CD4-positive, alpha-beta memory T cell (primary cell): ENCODE measurements around the gene FIZ1. TPM values are rescaled to one million over a fixed set of nuclear protein-coding genes. Genes with fewer than 3 reads are reported as not detected.

Experiments used
- CTCF ChIA-PET: fragments of 350-600 bp; sonication (Branson Sonifier 250); formaldehyde crosslinking; loops from one replicate; lab custom pipeline; 2021; ENCODE audit warnings: inconsistent platforms; ENCODE audit not compliant: partially characterized antibody; lab: Charles Lee
- POLR2A ChIA-PET: fragments of 350-600 bp; sonication (Branson Sonifier 250); formaldehyde crosslinking; loops from one replicate; lab custom pipeline; 2021; ENCODE audit not compliant: partially characterized antibody; lab: Charles Lee
- DNase-seq, 5 donors: peaks; one replicate each; pipeline versions ENCODE4 v3.0.0 to v3.0.0-alpha.2; 2020 to 2022; ENCODE audit warnings: mixed read lengths in 1 of 5
- H3K27ac ChIP-seq: one replicate; pipeline ENCODE4 v1.7.0; 2013; ENCODE audit warnings: low read depth, low read length
- H3K27me3 ChIP-seq: 2 replicates; pipeline ENCODE4 v1.7.0; 2013; ENCODE audit warnings: mild to moderate bottlenecking, low read length, moderate library complexity; ENCODE audit not compliant: insufficient read depth
- H3K36me3 ChIP-seq: 2 replicates; pipeline ENCODE4 v1.7.0; 2013; ENCODE audit warnings: mild to moderate bottlenecking, low read length, moderate library complexity; ENCODE audit not compliant: insufficient read depth
- H3K4me1 ChIP-seq: 2 replicates; pipeline ENCODE4 v1.7.0; 2013; ENCODE audit warnings: mild to moderate bottlenecking, low read length, moderate library complexity; ENCODE audit not compliant: insufficient read depth
- H3K4me3 ChIP-seq, 2 donors: one replicate each; pipeline ENCODE4 v1.7.0; 2013; ENCODE audit warnings: low read length in 2 of 2, mild to moderate bottlenecking in 1 of 2
- H3K9me3 ChIP-seq, 2 donors: one replicate each; pipeline ENCODE4 v1.7.0; 2013; ENCODE audit warnings: low read length in 2 of 2, control low read depth in 1 of 2; ENCODE audit not compliant: control insufficient read depth in 1 of 2
- H3K27ac Mint-ChIP-seq, 7 donors: one replicate each; pipeline ENCODE4 v1.8.0; 2020 to 2021; ENCODE audit warnings: mixed read lengths in 7 of 7, mild to moderate bottlenecking in 6 of 7, inconsistent platforms in 3 of 7, moderate library complexity in 3 of 7
- H3K27me3 Mint-ChIP-seq, 2 donors: one replicate each; pipeline ENCODE4 v1.8.0; 2020 to 2021; ENCODE audit warnings: mixed read lengths in 2 of 2
- H3K36me3 Mint-ChIP-seq, 2 donors: one replicate each; pipeline ENCODE4 v1.8.0; 2020 to 2021; ENCODE audit warnings: mixed read lengths in 2 of 2, inconsistent platforms in 1 of 2, mild to moderate bottlenecking in 1 of 2
- H3K4me1 Mint-ChIP-seq, 4 donors: one replicate each; pipeline ENCODE4 v1.8.0; 2020 to 2021; ENCODE audit warnings: mixed read lengths in 4 of 4, mild to moderate bottlenecking in 1 of 4
- H3K4me3 Mint-ChIP-seq, 8 donors: one replicate each; pipeline ENCODE4 v1.8.0; 2020 to 2021; ENCODE audit warnings: mixed read lengths in 8 of 8, mild to moderate bottlenecking in 7 of 8, moderate library complexity in 6 of 8, inconsistent platforms in 3 of 8
- H3K9me3 Mint-ChIP-seq, 8 donors: one replicate each; pipeline ENCODE4 v1.8.0; 2020 to 2021; ENCODE audit warnings: mixed read lengths in 8 of 8, mild to moderate bottlenecking in 5 of 8, inconsistent platforms in 3 of 8, moderate library complexity in 1 of 8
- intact Hi-C: fragments of 100-400 bp; cut with micrococcal nuclease; formaldehyde crosslinking; loops from one replicate; pipeline ENCODE4 v1.15.1; 2023
- polyA plus RNA-seq, 2 donors: library from polyadenylated mRNA; unstranded; fragments of 300-500 nt; fragmentation: Illumina TruSeq; gene quantifications; one replicate each; pipeline ENCODE4 v1.2.3, GENCODE V29; 2021
- total RNA-seq, 2 experiments: library from RNA; stranded (reverse); gene quantifications; one replicate each; pipeline ENCODE4 v1.2.3, GENCODE V29; 2021

FIZ1 gene
- total and polyA plus RNA-seq, 4 experiments from 2014 or later, result 0.99 to 26.4 (median 13.1) TPM

DNA sequence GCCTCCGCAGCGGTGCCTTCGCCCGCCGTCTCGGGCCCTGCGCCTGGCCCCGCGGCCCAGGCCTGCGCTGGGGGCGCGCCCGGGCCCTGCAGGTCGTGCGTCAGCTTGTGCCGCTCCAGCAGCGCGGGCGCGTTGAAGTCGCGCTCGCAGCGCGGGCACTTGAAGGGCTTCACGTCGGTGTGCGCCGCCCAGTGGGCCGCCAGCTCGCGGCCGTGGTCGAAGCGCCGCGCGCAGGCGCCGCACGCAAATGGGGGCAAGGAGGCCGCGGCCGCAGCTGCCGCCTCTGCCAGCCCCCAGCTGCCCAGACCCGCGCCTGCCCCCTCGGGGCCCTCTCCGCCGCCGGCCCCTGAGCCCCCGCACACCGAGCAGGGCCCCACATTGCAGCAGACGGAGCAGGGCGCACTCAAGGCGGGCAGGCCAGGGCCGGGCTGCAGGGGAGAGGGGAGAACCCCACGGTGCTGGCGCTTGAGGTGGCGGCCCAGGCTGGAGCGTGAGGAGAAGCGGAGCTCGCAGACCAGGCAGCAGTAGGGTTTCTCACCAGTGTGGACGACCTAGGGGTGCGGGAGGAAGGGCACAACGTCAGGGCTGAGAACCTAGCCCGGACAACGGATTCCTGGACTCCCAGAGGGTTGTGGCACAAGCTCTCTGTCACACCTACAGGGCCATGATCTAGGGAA, 6.1 kb downstream of the FIZ1 start:
- no peak overlapping the region for H3K27ac Mint-ChIP-seq
- H3K4me1 ChIP-seq, result peaks cover 2% of the 10 kb centered on the region
- H3K36me3 Mint-ChIP-seq, result peaks cover 26 to 39% of the 10 kb centered on the region in 2 donors
- ChIA-PET CTCF (interaction anchor here (0.5 to 0.7 kb wide), 2 partner anchors 45 to 89 kb away, joined by 3 read pairs; no protein-coding TSS in a partner anchor), POLR2A (interaction anchor here (0.7 kb wide), 1 partner anchor 11 kb away, joined by 4 read pairs; no protein-coding TSS in a partner anchor)
- no peaks in the 10 kb centered on the region for H3K27me3 ChIP-seq
- H3K9me3 ChIP-seq, result no peaks in the 10 kb centered on the region
- no peak overlapping the region for H3K4me3 Mint-ChIP-seq
- intact Hi-C loops, result no loop called here
- no peaks in the 10 kb centered on the region for H3K27me3 Mint-ChIP-seq
- H3K4me1 Mint-ChIP-seq, result peaks cover 3 to 12% (median 8%) of the 10 kb centered on the region in 4 donors
- H3K9me3 Mint-ChIP-seq, result no peaks in the 10 kb centered on the region
- no peak for DNase-seq
- peaks cover 8% of the 10 kb centered on the region for H3K36me3 ChIP-seq
- no peak overlapping the region for H3K4me3 ChIP-seq
- H3K27ac ChIP-seq, result no peak overlapping the region

GRCh38 chr19:55592391-55593090, 6.8 kb downstream of the FIZ1 start:
- CTCF ChIA-PET, result no interaction called here
- H3K4me1 Mint-ChIP-seq, result peaks cover 3 to 14% (median 11%) of the 10 kb centered on the region in 4 donors
- no peak overlapping the region for H3K27ac Mint-ChIP-seq
- peaks cover 9% of the 10 kb centered on the region for H3K4me1 ChIP-seq
- no peak overlapping the region for H3K27ac ChIP-seq
- no peaks in the 10 kb centered on the region for H3K27me3 ChIP-seq
- H3K9me3 ChIP-seq, result no peaks in the 10 kb centered on the region
- intact Hi-C loops, result no loop called here
- H3K36me3 Mint-ChIP-seq, result peaks cover 26 to 35% of the 10 kb centered on the region in 2 donors
- no peak overlapping the region for H3K4me3 Mint-ChIP-seq
- DNase-seq, result no peak
- H3K9me3 Mint-ChIP-seq, result no peaks in the 10 kb centered on the region
- POLR2A ChIA-PET, result no interaction called here
- no peaks in the 10 kb centered on the region for H3K27me3 Mint-ChIP-seq
- peaks cover 8% of the 10 kb centered on the region for H3K36me3 ChIP-seq
- no peak overlapping the region for H3K4me3 ChIP-seq

DNA sequence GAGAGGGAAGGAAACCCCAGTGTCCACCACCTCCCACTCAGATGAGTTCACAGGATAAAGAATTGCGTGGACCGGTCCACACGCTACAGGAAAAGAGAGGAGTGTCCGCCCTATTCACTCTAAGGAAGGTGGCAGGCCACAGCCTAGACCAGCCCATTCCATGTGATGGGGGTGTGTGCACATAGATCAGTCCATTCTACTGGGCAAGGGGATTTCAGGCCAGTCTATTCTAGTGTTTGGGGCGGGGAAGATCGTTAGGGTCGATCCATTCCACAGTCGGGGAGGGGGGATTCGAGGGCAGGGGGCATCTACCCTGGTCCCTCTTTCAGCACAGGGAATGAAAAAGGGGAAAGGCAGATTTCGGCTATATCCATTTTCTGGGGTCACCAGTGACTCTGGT, 7.8 kb downstream of the FIZ1 start:
- ChIA-PET CTCF (no interaction called here), POLR2A (no interaction called here)
- H3K9me3 ChIP-seq, result no peaks in the 10 kb centered on the region
- peaks cover 8% of the 10 kb centered on the region for H3K36me3 ChIP-seq
- H3K4me1 Mint-ChIP-seq, result peaks cover 8 to 24% (median 18%) of the 10 kb centered on the region in 4 donors
- H3K4me3 ChIP-seq, result no peak overlapping the region
- no peak for DNase-seq
- H3K27ac Mint-ChIP-seq, result no peak overlapping the region
- peaks cover 26 to 28% of the 10 kb centered on the region in 2 donors for H3K36me3 Mint-ChIP-seq
- no peaks in the 10 kb centered on the region for H3K9me3 Mint-ChIP-seq
- no peak overlapping the region for H3K27ac ChIP-seq
- no peaks in the 10 kb centered on the region for H3K27me3 ChIP-seq
- peaks cover 19% of the 10 kb centered on the region for H3K4me1 ChIP-seq
- H3K27me3 Mint-ChIP-seq, result no peaks in the 10 kb centered on the region
- intact Hi-C loops, result no loop called here
- peak overlapping the region in 1 of 8 donors; percentile 18 for H3K4me3 Mint-ChIP-seq

DNA sequence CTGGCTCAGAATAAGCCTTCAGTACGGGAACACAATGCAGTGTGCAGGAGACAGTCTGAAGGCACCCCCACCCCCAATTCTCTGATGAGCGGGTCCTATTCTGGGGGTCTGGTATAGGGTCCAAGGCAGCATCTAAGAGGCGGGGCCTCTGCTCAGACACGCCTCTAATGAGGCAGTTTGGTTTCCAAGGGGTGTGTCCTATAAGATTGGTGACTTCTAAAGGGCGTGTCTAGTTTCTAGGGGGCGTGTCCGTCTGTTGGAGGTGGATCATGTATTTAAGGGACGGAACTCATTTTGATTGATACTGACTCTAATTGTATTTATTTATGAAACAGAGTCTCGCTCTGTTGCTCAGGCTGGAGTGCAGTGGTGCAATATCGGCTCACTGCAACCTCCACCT, 8.7 kb downstream of the FIZ1 start:
- DNase-seq, result no peak
- H3K36me3 Mint-ChIP-seq, result peaks cover 17 to 19% of the 10 kb centered on the region in 2 donors
- POLR2A ChIA-PET, result no interaction called here
- Histone ChIP-seq H3K4me1 (peaks cover 28% of the 10 kb centered on the region), H3K9me3 (no peaks in the 10 kb centered on the region), H3K27ac (no peak overlapping the region), H3K4me3 (no peak overlapping the region), H3K27me3 (no peaks in the 10 kb centered on the region), H3K36me3 (peaks cover 4% of the 10 kb centered on the region)
- intact Hi-C loops, result no loop called here
- no peaks in the 10 kb centered on the region for H3K9me3 Mint-ChIP-seq
- CTCF ChIA-PET, result no interaction called here
- no peak overlapping the region for H3K27ac Mint-ChIP-seq
- H3K27me3 Mint-ChIP-seq, result no peaks in the 10 kb centered on the region
- no peak overlapping the region for H3K4me3 Mint-ChIP-seq
- peaks cover 10 to 32% (median 22%) of the 10 kb centered on the region in 4 donors for H3K4me1 Mint-ChIP-seq

- CTCF ChIA-PET, result no interaction called here
- intact Hi-C loops, result no loop called here
- Histone ChIP-seq H3K36me3 (no peaks in the 10 kb centered on the region), H3K27ac (no peak overlapping the region), H3K9me3 (no peaks in the 10 kb centered on the region), H3K4me3 (no peak overlapping the region), H3K4me1 (peaks cover 29% of the 10 kb centered on the region), H3K27me3 (no peaks in the 10 kb centered on the region)
- Mint-ChIP-seq H3K36me3 (peaks cover 12 to 14% of the 10 kb centered on the region in 2 donors), H3K27ac (peak overlapping the region in 1 of 7 donors; percentile 57), H3K4me3 (peak overlapping the region in 1 of 8 donors; percentile 68), H3K9me3 (no peaks in the 10 kb centered on the region), H3K4me1 (peaks cover 14 to 37% (median 26%) of the 10 kb centered on the region in 4 donors), H3K27me3 (no peaks in the 10 kb centered on the region)
- POLR2A ChIA-PET, result interaction anchor here (1.2 kb wide), 1 partner anchor 9 kb away, joined by 4 read pairs; the partner anchor contains the start of genes FIZ1 and ZNF524
- no peak for DNase-seq
Observed at GRCh38 chr19:55590109-55590508, 9.2 kb downstream of the FIZ1 start.

- Mint-ChIP-seq H3K9me3 (no peaks in the 10 kb centered on the region), H3K27me3 (no peaks in the 10 kb centered on the region), H3K27ac (peak overlapping the region in 2 of 7 donors; percentile 60 to 82), H3K4me3 (peak overlapping the region in 1 of 8 donors; percentile 32), H3K4me1 (peaks cover 12 to 44% (median 27%) of the 10 kb centered on the region in 4 donors), H3K36me3 (peaks cover 4 to 7% of the 10 kb centered on the region in 2 donors)
- Histone ChIP-seq H3K4me1 (peaks cover 29% of the 10 kb centered on the region), H3K27me3 (no peaks in the 10 kb centered on the region), H3K36me3 (no peaks in the 10 kb centered on the region), H3K9me3 (no peaks in the 10 kb centered on the region), H3K4me3 (no peak overlapping the region), H3K27ac (no peak overlapping the region)
- DNase-seq, result no peak
- intact Hi-C loops, result no loop called here
- ChIA-PET POLR2A (interaction anchor here (1.1 to 1.2 kb wide), 2 partner anchors 11 to 18 kb away, joined by 3 to 4 read pairs; partner anchors contain the start of genes FIZ1 and ZNF524), CTCF (no interaction called here)
Observed at GRCh38 chr19:55588738-55589137, 10.6 kb downstream of the FIZ1 start.
